Melanocyte of skin (primary cell): ENCODE data around the gene EMCN. TPM values are rescaled to one million over a fixed set of nuclear protein-coding genes. Genes with fewer than 3 reads are reported as not detected.

Source experiments
- total RNA-seq, 2 donors: library from RNA; depleted of rRNA; stranded (reverse); fragments of >200 nt; gene quantifications; 2 replicates each; pipeline ENCODE4 v1.2.3, GENCODE V29; 2012

The EMCN gene
- not detected for total RNA-seq

GRCh38 chr4:100517864-100518341 lies at the start of gene EMCN:
TSS of gene EMCN (minus strand) at chr4:100518022. CDS start at chr4:100517914, 108 bp downstream.

